Suprapubic skin (tissue), 4 donors: Measurements from ENCODE around the gene LDHAL6A. TPM values are rescaled to one million over a fixed set of nuclear protein-coding genes. Genes with fewer than 3 reads are reported as not detected.

Experiments used
- DNase-seq, 2 donors: peaks; one replicate each; pipeline ENCODE4 v3.0.0-alpha.2; 2019; ENCODE audit warnings: low spot score in 2 of 2
- H3K27ac ChIP-seq: fragments of 200-600 bp; sonication (generic); one replicate; pipeline ENCODE4 v1.5.1; 2019
- H3K27me3 ChIP-seq: fragments of 200-600 bp; sonication (generic); one replicate; pipeline ENCODE4 v1.5.1; 2019
- H3K36me3 ChIP-seq: fragments of 200-600 bp; sonication (generic); one replicate; pipeline ENCODE4 v1.5.1; 2019
- H3K4me1 ChIP-seq: fragments of 200-600 bp; sonication (generic); one replicate; pipeline ENCODE4 v1.5.1; 2019
- H3K4me3 ChIP-seq: fragments of 200-600 bp; sonication (generic); one replicate; pipeline ENCODE4 v1.5.1; 2019; ENCODE audit warnings: mild to moderate bottlenecking
- H3K9me3 ChIP-seq: fragments of 200-600 bp; sonication (generic); one replicate; pipeline ENCODE4 v1.5.1; 2019
- CTCF ChIP-seq, 2 donors: fragments of 200-600 bp in 1 of 2; fragments of 450-650 bp in 1 of 2; sonication (generic) in 1 of 2; IDR thresholded peaks; one replicate each; pipeline ENCODE4 v1.5.1; 2016 to 2019; ENCODE audit warnings: antibody characterized with exemption in 2 of 2, mild to moderate bottlenecking in 1 of 2, moderate library complexity in 1 of 2
- EP300 ChIP-seq: sonication (generic); formaldehyde crosslinking; IDR thresholded peaks from one replicate; pipeline ENCODE4 v1.6.1; 2017; ENCODE audit warnings: antibody characterized with exemption
- POLR2A ChIP-seq, 2 donors: fragments of 450-650 bp; IDR thresholded peaks; one replicate each; pipeline ENCODE4 v1.6.1; 2017; ENCODE audit warnings: antibody characterized with exemption in 2 of 2, mild to moderate bottlenecking in 2 of 2, moderate library complexity in 2 of 2
- POLR2AphosphoS5 ChIP-seq, 3 donors: sonication (generic); formaldehyde crosslinking; IDR thresholded peaks; one replicate each; pipeline ENCODE4 v1.6.1; 2017; ENCODE audit warnings: antibody characterized with exemption in 3 of 3
- WGBS: methylation state at CpG from one replicate; pipeline ENCODE4 v1.1.5; 2018; 5-methylcytosine and 5-hydroxymethylcytosine counted together
- total RNA-seq, 4 donors: library from RNA; depleted of rRNA; stranded (reverse); fragments of >200 nt; gene quantifications; one replicate each; pipeline ENCODE4 v1.1.0, GENCODE V29; 2016

LDHAL6A gene
- total RNA-seq, 4 donors from 2014 or later = not detected

DNA sequence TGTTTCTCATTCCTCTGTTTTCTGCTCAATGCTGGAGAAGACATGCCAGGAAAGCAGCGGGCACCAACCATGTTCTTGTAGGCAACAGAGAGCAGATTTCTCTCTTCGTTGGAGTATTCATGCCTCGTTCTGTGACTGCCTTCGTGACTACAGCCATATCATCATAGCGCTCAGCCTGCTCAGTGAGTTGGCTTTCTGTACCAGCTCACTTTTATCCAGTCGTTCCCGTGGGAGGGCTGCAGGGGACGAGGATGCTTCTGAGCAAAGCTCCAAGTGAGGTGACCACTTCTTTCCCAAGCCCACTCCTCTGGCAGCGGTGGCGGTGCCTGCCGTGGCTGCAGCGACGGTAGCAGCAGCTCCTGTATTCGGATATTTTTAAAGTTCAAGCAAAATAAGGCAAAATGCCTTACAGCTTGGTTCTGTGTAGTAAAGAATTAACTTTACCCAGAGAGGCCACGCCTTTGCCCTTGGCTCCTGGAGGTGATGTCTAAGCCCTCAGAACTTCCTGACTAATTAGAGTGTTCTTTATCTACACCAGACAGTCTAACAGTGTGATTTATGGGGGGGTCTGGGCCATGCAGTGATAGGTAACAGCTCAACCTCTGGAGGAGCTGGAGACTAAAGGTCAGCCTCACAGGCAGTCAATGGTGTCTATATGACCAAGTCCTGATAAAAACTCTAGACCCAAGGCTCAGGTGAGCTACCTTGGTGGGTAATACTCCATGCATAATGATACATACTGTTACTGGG is 35.3 kb downstream of the LDHAL6A start:
- Histone ChIP-seq H3K27me3 (no peaks in the 10 kb centered on the region), H3K36me3 (peaks cover 51% of the 10 kb centered on the region), H3K4me1 (no peaks in the 10 kb centered on the region), H3K9me3 (no peaks in the 10 kb centered on the region), H3K4me3 (no peak overlapping the region), H3K27ac (no peak overlapping the region)
- TF ChIP-seq CTCF (IDR thresholded peaks at IDR 0.05) (no peak), POLR2AphosphoS5 (IDR thresholded peaks at IDR 0.05) (no peak), EP300 (no peak), POLR2A (IDR thresholded peaks at IDR 0.05) (no peak)
- no peak for DNase-seq
- WGBS = 88% methylated on average over 15 of the region's 15 CpGs

- TF ChIP-seq CTCF (IDR thresholded peaks at IDR 0.05) (no peak), POLR2AphosphoS5 (IDR thresholded peaks at IDR 0.05) (no peak), EP300 (no peak), POLR2A (IDR thresholded peaks at IDR 0.05) (no peak)
- no peak for DNase-seq
- Histone ChIP-seq H3K4me1 (no peaks in the 10 kb centered on the region), H3K36me3 (peaks cover 52% of the 10 kb centered on the region), H3K4me3 (no peak overlapping the region), H3K9me3 (no peaks in the 10 kb centered on the region), H3K27me3 (no peaks in the 10 kb centered on the region), H3K27ac (no peak overlapping the region)
- 94% methylated on average over 2 of the region's 2 CpGs for WGBS
Observed at GRCh38 chr11:18491924-18492323, 36.3 kb downstream of the LDHAL6A start.

DNA sequence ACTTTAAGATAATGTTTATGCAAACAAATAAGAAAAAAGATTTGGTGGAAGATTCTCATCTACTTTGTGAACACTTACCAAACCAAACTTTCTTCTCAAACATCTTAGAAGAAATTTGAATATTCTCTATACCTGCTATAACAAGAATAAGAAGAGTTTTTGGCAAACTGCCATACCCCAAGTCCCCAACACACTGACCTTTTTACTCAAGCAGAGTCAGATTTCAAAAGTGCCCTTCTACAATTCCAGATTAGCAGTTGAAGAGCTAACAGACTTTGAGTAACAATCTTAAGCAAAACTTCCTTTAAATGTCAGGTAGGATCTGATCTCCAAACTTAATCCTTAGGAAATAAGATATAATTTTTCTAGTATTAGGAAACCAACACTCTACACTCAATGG is 37.2 kb downstream of the LDHAL6A start:
- TF ChIP-seq POLR2A (IDR thresholded peaks at IDR 0.05) (no peak), POLR2AphosphoS5 (IDR thresholded peaks at IDR 0.05) (no peak), CTCF (IDR thresholded peaks at IDR 0.05) (no peak), EP300 (no peak)
- no peak overlapping the region for H3K27ac ChIP-seq
- no peak for DNase-seq
- no peak overlapping the region for H3K4me3 ChIP-seq
- H3K9me3 ChIP-seq = no peaks in the 10 kb centered on the region
- no peaks in the 10 kb centered on the region for H3K4me1 ChIP-seq
- no peaks in the 10 kb centered on the region for H3K27me3 ChIP-seq
- peaks cover 55% of the 10 kb centered on the region for H3K36me3 ChIP-seq

DNA sequence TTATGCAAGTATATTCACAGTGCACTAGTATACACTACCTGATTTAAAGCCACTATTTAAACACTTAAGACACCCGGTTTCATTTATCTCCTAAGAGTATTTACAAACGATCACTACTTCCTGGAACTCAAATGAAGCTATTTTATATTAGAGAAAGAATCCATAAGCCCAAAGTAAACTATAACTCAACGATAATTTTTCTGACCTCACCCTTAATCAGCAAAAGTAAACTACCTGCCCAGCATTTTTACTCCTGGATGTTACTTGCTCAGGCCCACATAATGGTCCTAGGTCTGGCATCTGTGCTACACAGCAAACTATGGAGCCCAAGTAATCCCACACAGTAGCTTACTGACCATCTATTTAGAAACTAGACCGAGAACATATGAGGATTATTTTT is 37.7 kb downstream of the LDHAL6A start:
- peaks cover 58% of the 10 kb centered on the region for H3K36me3 ChIP-seq
- H3K27ac ChIP-seq = no peak overlapping the region
- no peaks in the 10 kb centered on the region for H3K4me1 ChIP-seq
- H3K27me3 ChIP-seq = no peaks in the 10 kb centered on the region
- no peak overlapping the region for H3K4me3 ChIP-seq
- WGBS = 86% methylated on average over 4 of the region's 4 CpGs
- TF ChIP-seq POLR2A (IDR thresholded peaks at IDR 0.05) = no peak
- TF ChIP-seq CTCF (IDR thresholded peaks at IDR 0.05) = no peak
- H3K9me3 ChIP-seq = no peaks in the 10 kb centered on the region
- no peak for DNase-seq

DNA sequence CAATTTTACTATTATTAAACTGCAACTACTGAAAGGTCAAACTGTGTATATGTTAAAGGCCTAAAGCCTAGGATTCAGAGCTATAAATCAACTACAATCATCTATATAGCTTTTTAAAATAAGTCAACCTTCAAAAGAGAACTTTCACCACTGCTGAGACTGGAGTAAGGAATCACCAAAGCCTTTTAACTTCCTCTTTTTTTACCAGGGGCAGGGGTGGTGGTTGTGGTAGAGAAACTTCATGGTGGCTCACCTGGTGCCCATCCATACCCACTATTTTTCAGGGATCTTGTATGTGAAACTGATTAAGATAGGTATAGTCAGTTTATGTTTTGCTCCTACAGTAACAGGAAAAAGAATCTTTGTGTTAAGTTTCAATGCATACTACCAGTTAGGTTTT is 39.6 kb downstream of the LDHAL6A start:
- Histone ChIP-seq H3K27ac (no peak overlapping the region), H3K4me3 (no peak overlapping the region), H3K36me3 (peaks cover 58% of the 10 kb centered on the region), H3K9me3 (no peaks in the 10 kb centered on the region), H3K4me1 (no peaks in the 10 kb centered on the region), H3K27me3 (no peaks in the 10 kb centered on the region)
- DNase-seq = no peak
- TF ChIP-seq CTCF (IDR thresholded peaks at IDR 0.05) (no peak), POLR2A (IDR thresholded peaks at IDR 0.05) (no peak), POLR2AphosphoS5 (IDR thresholded peaks at IDR 0.05) (no peak), EP300 (no peak)
